ENCODE measurements around the gene ZNF592.

DNA sequence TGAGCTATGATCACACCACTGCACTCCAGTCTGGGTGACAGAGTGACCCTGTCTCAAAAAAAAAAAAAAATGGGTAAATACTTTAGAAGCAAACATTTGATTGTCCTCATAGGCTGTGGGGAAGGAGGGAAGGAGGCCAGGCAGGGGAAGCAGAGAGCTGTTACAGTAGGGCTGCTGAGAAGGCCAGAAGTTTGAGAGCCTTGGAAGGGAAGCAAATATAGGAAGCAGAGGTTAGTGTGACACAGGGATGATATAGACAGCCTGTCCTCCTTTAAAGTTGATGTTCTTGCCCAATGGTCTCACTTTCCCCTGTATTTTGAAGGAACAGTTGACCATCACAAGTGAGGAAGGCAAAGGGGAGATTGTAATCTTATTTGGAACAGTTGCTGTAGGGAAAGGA lies 63.4 kb downstream of the ZNF592 start:
- TF ChIP-seq, protein P1, sequence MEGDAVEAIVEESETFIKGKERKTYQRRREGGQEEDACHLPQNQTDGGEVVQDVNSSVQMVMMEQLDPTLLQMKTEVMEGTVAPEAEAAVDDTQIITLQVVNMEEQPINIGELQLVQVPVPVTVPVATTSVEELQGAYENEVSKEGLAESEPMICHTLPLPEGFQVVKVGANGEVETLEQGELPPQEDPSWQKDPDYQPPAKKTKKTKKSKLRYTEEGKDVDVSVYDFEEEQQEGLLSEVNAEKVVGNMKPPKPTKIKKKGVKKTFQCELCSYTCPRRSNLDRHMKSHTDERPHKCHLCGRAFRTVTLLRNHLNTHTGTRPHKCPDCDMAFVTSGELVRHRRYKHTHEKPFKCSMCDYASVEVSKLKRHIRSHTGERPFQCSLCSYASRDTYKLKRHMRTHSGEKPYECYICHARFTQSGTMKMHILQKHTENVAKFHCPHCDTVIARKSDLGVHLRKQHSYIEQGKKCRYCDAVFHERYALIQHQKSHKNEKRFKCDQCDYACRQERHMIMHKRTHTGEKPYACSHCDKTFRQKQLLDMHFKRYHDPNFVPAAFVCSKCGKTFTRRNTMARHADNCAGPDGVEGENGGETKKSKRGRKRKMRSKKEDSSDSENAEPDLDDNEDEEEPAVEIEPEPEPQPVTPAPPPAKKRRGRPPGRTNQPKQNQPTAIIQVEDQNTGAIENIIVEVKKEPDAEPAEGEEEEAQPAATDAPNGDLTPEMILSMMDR (IDR thresholded peaks at IDR 0.05) = no peak
- TF ChIP-seq POLR2A (IDR thresholded peaks at IDR 0.05) = no peak

All from testis (tissue), 2 donors.